ENCODE measurements around the gene PBX3. TPM values are rescaled to one million over a fixed set of nuclear protein-coding genes. Genes with fewer than 3 reads are reported as not detected.
A peak's percentile ranks its signal among the peaks of the same experiment; 100 is the strongest.

The PBX3 gene
- total and polyA plus RNA-seq, 9 of the 15 experiments (the other 6 are each of a cell fraction or from before 2014, with no cell fraction given): 0.14 to 5.8 (median 0.92) TPM

DNA sequence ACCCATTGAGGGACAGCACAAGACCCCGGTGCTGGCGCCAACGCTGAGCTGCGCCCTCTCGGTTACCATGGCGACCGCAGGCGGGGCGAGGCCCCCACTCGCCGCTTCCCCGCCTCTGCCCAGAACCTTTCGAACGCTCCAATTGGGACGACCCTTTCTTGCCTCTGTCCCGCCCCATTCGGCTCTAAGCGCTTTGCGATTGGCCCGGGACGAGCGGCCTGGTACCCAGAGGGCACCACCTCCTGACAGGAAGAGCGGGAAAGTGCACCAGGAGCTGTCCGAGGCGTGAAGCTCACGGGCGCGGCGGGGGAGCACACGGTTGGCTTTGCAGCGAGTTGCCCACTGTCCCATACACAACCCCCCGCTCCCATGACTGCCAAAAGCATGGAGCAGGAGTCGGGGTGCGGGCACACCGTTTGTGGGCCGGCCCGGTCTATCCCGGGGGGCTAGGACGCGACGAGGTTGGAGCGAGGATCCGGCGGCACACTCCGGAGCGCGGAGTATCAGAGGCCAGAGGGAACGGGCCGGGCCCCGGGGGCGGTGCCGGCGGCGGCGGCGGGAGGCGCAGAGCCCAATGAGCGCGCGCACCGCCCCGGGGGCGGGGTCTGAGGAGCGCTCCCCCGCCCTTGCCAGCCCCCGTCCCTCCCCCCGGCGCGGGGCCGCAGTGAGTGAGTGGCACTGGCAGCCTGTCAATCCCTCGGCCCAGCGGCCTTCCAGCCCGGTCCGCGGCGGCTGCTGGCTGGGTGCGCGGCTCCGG lies 978 bp upstream of the PBX3 start (continued):
- TF ChIP-seq, protein P1, sequence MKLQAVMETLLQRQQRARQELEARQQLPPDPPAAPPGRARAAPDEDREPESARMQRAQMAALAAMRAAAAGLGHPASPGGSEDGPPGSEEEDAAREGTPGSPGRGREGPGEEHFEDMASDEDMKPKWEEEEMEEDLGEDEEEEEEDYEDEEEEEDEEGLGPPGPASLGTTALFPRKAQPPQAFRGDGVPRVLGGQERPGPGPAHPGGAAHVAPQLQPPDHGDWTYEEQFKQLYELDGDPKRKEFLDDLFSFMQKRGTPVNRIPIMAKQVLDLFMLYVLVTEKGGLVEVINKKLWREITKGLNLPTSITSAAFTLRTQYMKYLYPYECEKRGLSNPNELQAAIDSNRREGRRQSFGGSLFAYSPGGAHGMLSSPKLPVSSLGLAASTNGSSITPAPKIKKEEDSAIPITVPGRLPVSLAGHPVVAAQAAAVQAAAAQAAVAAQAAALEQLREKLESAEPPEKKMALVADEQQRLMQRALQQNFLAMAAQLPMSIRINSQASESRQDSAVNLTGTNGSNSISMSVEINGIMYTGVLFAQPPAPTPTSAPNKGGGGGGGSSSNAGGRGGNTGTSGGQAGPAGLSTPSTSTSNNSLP (IDR thresholded peaks at IDR 0.05; ENCODE audit: borderline replicate concordance, low read depth, low read length): no peak
- TF ChIP-seq, protein P2, sequence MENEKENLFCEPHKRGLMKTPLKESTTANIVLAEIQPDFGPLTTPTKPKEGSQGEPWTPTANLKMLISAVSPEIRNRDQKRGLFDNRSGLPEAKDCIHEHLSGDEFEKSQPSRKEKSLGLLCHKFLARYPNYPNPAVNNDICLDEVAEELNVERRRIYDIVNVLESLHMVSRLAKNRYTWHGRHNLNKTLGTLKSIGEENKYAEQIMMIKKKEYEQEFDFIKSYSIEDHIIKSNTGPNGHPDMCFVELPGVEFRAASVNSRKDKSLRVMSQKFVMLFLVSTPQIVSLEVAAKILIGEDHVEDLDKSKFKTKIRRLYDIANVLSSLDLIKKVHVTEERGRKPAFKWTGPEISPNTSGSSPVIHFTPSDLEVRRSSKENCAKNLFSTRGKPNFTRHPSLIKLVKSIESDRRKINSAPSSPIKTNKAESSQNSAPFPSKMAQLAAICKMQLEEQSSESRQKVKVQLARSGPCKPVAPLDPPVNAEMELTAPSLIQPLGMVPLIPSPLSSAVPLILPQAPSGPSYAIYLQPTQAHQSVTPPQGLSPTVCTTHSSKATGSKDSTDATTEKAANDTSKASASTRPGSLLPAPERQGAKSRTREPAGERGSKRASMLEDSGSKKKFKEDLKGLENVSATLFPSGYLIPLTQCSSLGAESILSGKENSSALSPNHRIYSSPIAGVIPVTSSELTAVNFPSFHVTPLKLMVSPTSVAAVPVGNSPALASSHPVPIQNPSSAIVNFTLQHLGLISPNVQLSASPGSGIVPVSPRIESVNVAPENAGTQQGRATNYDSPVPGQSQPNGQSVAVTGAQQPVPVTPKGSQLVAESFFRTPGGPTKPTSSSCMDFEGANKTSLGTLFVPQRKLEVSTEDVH (IDR thresholded peaks at IDR 0.05; ENCODE audit: low read depth, partially characterized antibody): peak; percentile 36
- TF ChIP-seq, protein P3, sequence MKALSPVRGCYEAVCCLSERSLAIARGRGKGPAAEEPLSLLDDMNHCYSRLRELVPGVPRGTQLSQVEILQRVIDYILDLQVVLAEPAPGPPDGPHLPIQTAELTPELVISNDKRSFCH (CRISPR knock-in tag; IDR thresholded peaks at IDR 0.05): no peak
- TF ChIP-seq, protein P3 (tag; IDR thresholded peaks at IDR 0.05): 0 out of 2 replicates have a peak, but pooled peaks have one; percentile 47
- TF ChIP-seq SIN3B (IDR thresholded peaks at IDR 0.05; ENCODE audit: low read depth) (no peak), TAL1 (IDR thresholded peaks at IDR 0.05) (no peak), ZNF830 (CRISPR knock-in tag; IDR thresholded peaks at IDR 0.05) (no peak), CHD1 (IDR thresholded peaks at IDR 0.05; ENCODE audit: low read length) (no peak), SRF (CRISPR knock-in tag; IDR thresholded peaks at IDR 0.05) (no peak), ZNF217 (CRISPR knock-in tag; IDR thresholded peaks at IDR 0.05) (no peak), ZNF263 (CRISPR knock-in tag; IDR thresholded peaks at IDR 0.05; ENCODE audit: borderline replicate concordance) (no peak), HNRNPL (IDR thresholded peaks at IDR 0.05; ENCODE audit: low read depth, low read length) (peak; percentile 66; the same call in 1 of the 2 replicates), ZNF668 (CRISPR knock-in tag; IDR thresholded peaks at IDR 0.05) (no peak)
- TF ChIP-seq, protein P4, sequence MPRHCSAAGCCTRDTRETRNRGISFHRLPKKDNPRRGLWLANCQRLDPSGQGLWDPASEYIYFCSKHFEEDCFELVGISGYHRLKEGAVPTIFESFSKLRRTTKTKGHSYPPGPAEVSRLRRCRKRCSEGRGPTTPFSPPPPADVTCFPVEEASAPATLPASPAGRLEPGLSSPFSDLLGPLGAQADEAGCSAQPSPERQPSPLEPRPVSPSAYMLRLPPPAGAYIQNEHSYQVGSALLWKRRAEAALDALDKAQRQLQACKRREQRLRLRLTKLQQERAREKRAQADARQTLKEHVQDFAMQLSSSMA (CRISPR knock-in tag; IDR thresholded peaks at IDR 0.05): no peak
- TF ChIP-seq, protein P5, sequence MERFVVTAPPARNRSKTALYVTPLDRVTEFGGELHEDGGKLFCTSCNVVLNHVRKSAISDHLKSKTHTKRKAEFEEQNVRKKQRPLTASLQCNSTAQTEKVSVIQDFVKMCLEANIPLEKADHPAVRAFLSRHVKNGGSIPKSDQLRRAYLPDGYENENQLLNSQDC (CRISPR knock-in tag; IDR thresholded peaks at IDR 0.05): no peak
- TF ChIP-seq, protein P6, sequence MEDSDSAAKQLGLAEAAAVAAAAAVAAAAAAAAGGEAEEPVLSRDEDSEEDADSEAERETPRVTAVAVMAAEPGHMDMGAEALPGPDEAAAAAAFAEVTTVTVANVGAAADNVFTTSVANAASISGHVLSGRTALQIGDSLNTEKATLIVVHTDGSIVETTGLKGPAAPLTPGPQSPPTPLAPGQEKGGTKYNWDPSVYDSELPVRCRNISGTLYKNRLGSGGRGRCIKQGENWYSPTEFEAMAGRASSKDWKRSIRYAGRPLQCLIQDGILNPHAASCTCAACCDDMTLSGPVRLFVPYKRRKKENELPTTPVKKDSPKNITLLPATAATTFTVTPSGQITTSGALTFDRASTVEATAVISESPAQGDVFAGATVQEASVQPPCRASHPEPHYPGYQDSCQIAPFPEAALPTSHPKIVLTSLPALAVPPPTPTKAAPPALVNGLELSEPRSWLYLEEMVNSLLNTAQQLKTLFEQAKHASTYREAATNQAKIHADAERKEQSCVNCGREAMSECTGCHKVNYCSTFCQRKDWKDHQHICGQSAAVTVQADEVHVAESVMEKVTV (CRISPR knock-in tag; IDR thresholded peaks at IDR 0.05): no peak
- TF ChIP-seq, protein P7, sequence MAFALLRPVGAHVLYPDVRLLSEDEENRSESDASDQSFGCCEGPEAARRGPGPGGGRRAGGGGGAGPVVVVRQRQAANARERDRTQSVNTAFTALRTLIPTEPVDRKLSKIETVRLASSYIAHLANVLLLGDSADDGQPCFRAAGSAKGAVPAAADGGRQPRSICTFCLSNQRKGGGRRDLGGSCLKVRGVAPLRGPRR (CRISPR knock-in tag; IDR thresholded peaks at IDR 0.05): no peak
